ENCODE data around the gene CSGALNACT2. TPM values are rescaled to one million over a fixed set of nuclear protein-coding genes. Genes with fewer than 3 reads are reported as not detected.

CSGALNACT2 gene
- total RNA-seq, 1 experiment from 2014 or later = 5.1 TPM

- Mint-ChIP-seq H3K9me3 (no peaks in the 10 kb centered on the region), H3K27me3 (ENCODE audit: low read depth) (peaks cover 18% of the 10 kb centered on the region), H3K27ac (no peak overlapping the region), H3K4me3 (no peak overlapping the region), H3K36me3 (no peaks in the 10 kb centered on the region), H3K4me1 (no peaks in the 10 kb centered on the region)
- ATAC-seq (no peak), DNase-seq (ENCODE audit: low spot score) (no peak)
- ChIA-PET CTCF (interaction anchor here (1.6 to 3.7 kb wide), 2 partner anchors 21 kb away, joined by 4 to 20 read pairs; no protein-coding TSS in a partner anchor), POLR2A (no interaction called here)
- TF ChIP-seq NFE2L1 (CRISPR knock-in tag; IDR thresholded peaks at IDR 0.05) = no peak
- TF ChIP-seq ZBTB43 (CRISPR knock-in tag; IDR thresholded peaks at IDR 0.05) = no peak
- no peak for TF ChIP-seq USF2 (CRISPR knock-in tag; IDR thresholded peaks at IDR 0.05)
- TF ChIP-seq, protein P1, sequence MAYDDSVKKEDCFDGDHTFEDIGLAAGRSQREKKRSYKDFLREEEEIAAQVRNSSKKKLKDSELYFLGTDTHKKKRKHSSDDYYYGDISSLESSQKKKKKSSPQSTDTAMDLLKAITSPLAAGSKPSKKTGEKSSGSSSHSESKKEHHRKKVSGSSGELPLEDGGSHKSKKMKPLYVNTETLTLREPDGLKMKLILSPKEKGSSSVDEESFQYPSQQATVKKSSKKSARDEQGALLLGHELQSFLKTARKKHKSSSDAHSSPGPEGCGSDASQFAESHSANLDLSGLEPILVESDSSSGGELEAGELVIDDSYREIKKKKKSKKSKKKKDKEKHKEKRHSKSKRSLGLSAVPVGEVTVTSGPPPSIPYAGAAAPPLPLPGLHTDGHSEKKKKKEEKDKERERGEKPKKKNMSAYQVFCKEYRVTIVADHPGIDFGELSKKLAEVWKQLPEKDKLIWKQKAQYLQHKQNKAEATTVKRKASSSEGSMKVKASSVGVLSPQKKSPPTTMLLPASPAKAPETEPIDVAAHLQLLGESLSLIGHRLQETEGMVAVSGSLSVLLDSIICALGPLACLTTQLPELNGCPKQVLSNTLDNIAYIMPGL (CRISPR knock-in tag; IDR thresholded peaks at IDR 0.05) = no peak
- TF ChIP-seq, protein P2, sequence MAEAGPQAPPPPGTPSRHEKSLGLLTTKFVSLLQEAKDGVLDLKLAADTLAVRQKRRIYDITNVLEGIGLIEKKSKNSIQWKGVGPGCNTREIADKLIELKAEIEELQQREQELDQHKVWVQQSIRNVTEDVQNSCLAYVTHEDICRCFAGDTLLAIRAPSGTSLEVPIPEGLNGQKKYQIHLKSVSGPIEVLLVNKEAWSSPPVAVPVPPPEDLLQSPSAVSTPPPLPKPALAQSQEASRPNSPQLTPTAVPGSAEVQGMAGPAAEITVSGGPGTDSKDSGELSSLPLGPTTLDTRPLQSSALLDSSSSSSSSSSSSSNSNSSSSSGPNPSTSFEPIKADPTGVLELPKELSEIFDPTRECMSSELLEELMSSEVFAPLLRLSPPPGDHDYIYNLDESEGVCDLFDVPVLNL (CRISPR knock-in tag; IDR thresholded peaks at IDR 0.05; ENCODE audit: borderline replicate concordance, low read depth) = no peak
- TF ChIP-seq, protein P3, sequence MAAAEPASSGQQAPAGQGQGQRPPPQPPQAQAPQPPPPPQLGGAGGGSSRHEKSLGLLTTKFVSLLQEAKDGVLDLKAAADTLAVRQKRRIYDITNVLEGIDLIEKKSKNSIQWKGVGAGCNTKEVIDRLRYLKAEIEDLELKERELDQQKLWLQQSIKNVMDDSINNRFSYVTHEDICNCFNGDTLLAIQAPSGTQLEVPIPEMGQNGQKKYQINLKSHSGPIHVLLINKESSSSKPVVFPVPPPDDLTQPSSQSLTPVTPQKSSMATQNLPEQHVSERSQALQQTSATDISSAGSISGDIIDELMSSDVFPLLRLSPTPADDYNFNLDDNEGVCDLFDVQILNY (CRISPR knock-in tag; IDR thresholded peaks at IDR 0.05) = no peak
- TF ChIP-seq OVOL2 (CRISPR knock-in tag; IDR thresholded peaks at IDR 0.05; ENCODE audit: borderline replicate concordance) = no peak
- TF ChIP-seq GABPB1 (CRISPR knock-in tag; IDR thresholded peaks at IDR 0.05) = no peak
- no peak for TF ChIP-seq JAZF1 (CRISPR knock-in tag; IDR thresholded peaks at IDR 0.05)
- no peak for TF ChIP-seq ZNF263 (CRISPR knock-in tag; IDR thresholded peaks at IDR 0.05; ENCODE audit: low read depth)
- TF ChIP-seq ELF4 (CRISPR knock-in tag; IDR thresholded peaks at IDR 0.05; ENCODE audit: low read depth) = no peak
- TF ChIP-seq GTF2I (CRISPR knock-in tag; conservative IDR thresholded peaks at IDR 0.05) = no peak
Observed at GRCh38 chr10:43099928-43100327, 38.3 kb upstream of the CSGALNACT2 start.

DNA sequence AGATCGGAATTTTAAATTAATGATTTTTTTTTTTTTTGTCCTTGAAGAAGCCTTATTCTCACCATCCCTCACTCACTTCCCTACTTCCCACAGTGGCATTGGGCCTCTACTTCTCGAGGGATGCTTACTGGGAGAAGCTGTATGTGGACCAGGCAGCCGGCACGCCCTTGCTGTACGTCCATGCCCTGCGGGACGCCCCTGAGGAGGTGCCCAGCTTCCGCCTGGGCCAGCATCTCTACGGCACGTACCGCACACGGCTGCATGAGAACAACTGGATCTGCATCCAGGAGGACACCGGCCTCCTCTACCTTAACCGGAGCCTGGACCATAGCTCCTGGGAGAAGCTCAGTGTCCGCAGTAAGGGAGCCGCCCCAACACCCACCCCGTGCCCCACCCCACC, 37.9 kb upstream of the CSGALNACT2 start:
- Mint-ChIP-seq H3K4me3 (no peak overlapping the region), H3K36me3 (no peaks in the 10 kb centered on the region), H3K4me1 (no peaks in the 10 kb centered on the region), H3K9me3 (no peaks in the 10 kb centered on the region), H3K27me3 (ENCODE audit: low read depth) (peaks cover 22% of the 10 kb centered on the region), H3K27ac (no peak overlapping the region)
- DNase-seq (ENCODE audit: low spot score) (no peak), ATAC-seq (no peak)
- POLR2A ChIA-PET = interaction anchor here (0.6 kb wide), 1 partner anchor 1477 kb away, joined by 3 read pairs; no protein-coding TSS in a partner anchor
- no peak for TF ChIP-seq ZBTB43 (CRISPR knock-in tag; IDR thresholded peaks at IDR 0.05)
- TF ChIP-seq, protein P4, sequence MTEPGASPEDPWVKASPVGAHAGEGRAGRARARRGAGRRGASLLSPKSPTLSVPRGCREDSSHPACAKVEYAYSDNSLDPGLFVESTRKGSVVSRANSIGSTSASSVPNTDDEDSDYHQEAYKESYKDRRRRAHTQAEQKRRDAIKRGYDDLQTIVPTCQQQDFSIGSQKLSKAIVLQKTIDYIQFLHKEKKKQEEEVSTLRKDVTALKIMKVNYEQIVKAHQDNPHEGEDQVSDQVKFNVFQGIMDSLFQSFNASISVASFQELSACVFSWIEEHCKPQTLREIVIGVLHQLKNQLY (CRISPR knock-in tag; IDR thresholded peaks at IDR 0.05) = no peak
- TF ChIP-seq ELF4 (CRISPR knock-in tag; IDR thresholded peaks at IDR 0.05; ENCODE audit: low read depth) = no peak
- TF ChIP-seq MYBL2 (CRISPR knock-in tag; IDR thresholded peaks at IDR 0.05) = no peak
- TF ChIP-seq, protein P3 (CRISPR knock-in tag; IDR thresholded peaks at IDR 0.05) = no peak
- CTCF ChIA-PET = interaction anchor here (3.7 kb wide), 1 partner anchor 21 kb away, joined by 20 read pairs; no protein-coding TSS in a partner anchor
